ENCODE results near the gene FILIP1. TPM values are rescaled to one million over a fixed set of nuclear protein-coding genes. Genes with fewer than 3 reads are reported as not detected.
A peak's percentile ranks its signal among the peaks of the same experiment; 100 is the strongest.

The FILIP1 gene
- polyA plus RNA-seq, 3 donors: not detected

DNA sequence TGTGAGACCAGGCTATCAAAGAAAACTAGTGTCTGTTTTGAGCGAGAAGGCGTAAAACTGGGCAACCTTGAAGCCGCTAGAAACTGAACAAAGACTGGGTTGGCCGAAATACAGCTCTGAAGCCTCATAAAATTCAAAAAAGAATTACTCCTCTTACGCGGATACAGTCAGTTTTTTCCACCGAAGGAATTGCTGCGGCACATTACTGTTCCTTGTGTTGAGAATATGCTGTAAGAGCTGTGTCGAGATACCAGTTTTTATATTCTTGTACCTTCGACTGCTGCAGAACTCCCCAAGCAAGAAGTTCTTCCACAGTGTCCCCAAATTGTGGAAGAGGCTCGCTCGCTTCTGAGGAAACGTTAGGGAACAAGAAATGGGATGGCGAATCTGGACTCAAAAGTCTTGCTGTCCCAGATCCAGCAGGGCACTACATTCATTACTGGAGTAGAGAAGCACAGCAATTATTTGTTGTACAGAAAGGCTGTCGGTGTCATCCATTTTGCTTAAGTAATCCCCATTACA, 249.5 kb downstream of the FILIP1 start:
- Histone ChIP-seq H3K79me2 (ENCODE audit: insufficient read depth, low read length) (peaks cover 26% of the 10 kb centered on the region), H3K27ac (ENCODE audit: low read depth in 1 of 2, low read length in 2 of 2) (peak overlapping the region; percentile 96 to 99), H3K9me3 (replicated peaks in 1 of 2; ENCODE audit: control insufficient read depth in 1 of 2, insufficient read depth in 1 of 2, low read length in 2 of 2) (no peaks in the 10 kb centered on the region), H3K4me1 (ENCODE audit: control insufficient read depth in 1 of 2, insufficient read depth in 2 of 2, low read length in 2 of 2) (peaks cover 7% of the 10 kb centered on the region in 2 donors), H3K4me3 (replicated peaks in 1 of 3; ENCODE audit: low read depth in 2 of 3, low read length in 3 of 3) (peak overlapping the region; percentile 85 to 94 (median 92)), H3K27me3 (ENCODE audit: control insufficient read depth in 2 of 2, insufficient read depth in 2 of 2, low read length in 2 of 2) (peaks cover 8 to 22% of the 10 kb centered on the region in 2 donors), H3K36me3 (replicated peaks in 1 of 2; ENCODE audit: control insufficient read depth in 1 of 2, insufficient read depth in 2 of 2, low read length in 2 of 2) (peaks cover 17 to 26% of the 10 kb centered on the region in 2 donors), H3K4me2 (replicated peaks; ENCODE audit: extremely low read depth, low read length, poor library complexity, severe bottlenecking) (peak overlapping the region; percentile 68), H4K20me1 (ENCODE audit: insufficient read depth, low read length) (peaks cover 14% of the 10 kb centered on the region), H3K9ac (ENCODE audit: insufficient read depth, low read length, poor library complexity, severe bottlenecking) (peak overlapping the region; percentile 82), H2AFZ (ENCODE audit: insufficient read depth, low read depth, low read length, poor library complexity, severe bottlenecking) (peak overlapping the region; percentile 97)
- Mint-ChIP-seq H3K27ac (peak overlapping the region; percentile 98 to 100 (median 100)), H3K4me3 (peak overlapping the region; percentile 90 to 99), H3K27me3 (ENCODE audit: low read depth in 3 of 3) (peaks cover 8 to 32% (median 22%) of the 10 kb centered on the region in 3 donors), H3K4me1 (peaks cover 14% of the 10 kb centered on the region), H3K36me3 (peaks cover 20% of the 10 kb centered on the region in 2 donors), H3K9me3 (peaks cover 0 to 4% (median 0%) of the 10 kb centered on the region in 7 donors)
- WGBS (ENCODE audit: insufficient coverage): 18% methylated on average over 8 of the region's 15 CpGs
- TF ChIP-seq, protein P1, sequence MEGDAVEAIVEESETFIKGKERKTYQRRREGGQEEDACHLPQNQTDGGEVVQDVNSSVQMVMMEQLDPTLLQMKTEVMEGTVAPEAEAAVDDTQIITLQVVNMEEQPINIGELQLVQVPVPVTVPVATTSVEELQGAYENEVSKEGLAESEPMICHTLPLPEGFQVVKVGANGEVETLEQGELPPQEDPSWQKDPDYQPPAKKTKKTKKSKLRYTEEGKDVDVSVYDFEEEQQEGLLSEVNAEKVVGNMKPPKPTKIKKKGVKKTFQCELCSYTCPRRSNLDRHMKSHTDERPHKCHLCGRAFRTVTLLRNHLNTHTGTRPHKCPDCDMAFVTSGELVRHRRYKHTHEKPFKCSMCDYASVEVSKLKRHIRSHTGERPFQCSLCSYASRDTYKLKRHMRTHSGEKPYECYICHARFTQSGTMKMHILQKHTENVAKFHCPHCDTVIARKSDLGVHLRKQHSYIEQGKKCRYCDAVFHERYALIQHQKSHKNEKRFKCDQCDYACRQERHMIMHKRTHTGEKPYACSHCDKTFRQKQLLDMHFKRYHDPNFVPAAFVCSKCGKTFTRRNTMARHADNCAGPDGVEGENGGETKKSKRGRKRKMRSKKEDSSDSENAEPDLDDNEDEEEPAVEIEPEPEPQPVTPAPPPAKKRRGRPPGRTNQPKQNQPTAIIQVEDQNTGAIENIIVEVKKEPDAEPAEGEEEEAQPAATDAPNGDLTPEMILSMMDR (IDR thresholded peaks at IDR 0.05): no peak
- peak in 2 of 3 donors; percentile 18 to 19 for DNase-seq
- intact Hi-C loops (cut with micrococcal nuclease): no loop called here

DNA sequence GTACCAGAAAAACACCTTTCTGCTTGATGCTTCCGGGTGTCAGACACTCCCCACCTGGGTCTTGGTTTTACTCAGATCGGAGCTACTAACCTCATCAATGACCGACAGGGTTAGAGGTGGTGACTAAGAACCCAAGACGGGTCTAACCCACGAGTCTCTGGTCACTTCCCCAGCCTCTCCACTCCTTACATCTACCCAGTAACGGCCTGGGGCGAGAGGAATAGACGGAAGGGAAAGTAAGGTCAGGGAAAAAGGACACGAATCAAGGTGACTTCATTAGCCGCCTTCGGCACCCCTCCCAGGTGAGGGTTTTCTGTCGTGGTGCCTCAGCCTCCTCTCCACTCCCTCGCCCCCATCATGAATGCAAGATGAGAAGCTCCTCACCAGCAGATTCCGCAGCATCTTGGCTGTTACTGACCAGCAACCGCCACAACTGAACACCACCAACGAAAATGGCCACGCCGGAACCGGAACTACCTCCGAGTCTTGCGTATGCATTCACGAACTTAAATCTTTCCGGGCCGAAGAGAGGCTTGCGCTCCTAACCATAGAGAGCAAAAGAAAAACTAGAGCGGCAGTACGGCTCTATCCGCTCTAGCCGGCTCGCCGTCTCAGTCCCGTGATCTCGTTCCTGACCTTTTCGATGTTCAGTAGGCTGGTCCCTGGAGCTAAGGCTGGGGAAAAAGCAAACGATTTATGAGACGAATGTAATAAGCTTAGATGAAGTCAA, 250.1 kb downstream of the FILIP1 start, which contains the start of gene COX7A2:
Gene COX7A2, minus strand, starts transcription at position 469 of the 730 bp plus-strand sequence. Its CDS starts 67 bp downstream, at position 402.
- peaks cover 8 to 26% (median 17%) of the 10 kb centered on the region in 3 donors for H3K27me3 Mint-ChIP-seq (ENCODE audit: low read depth in 3 of 3)
- Histone ChIP-seq H3K79me2 (ENCODE audit: insufficient read depth, low read length) (peaks cover 26% of the 10 kb centered on the region), H3K4me3 (replicated peaks in 1 of 3; ENCODE audit: low read depth in 2 of 3, low read length in 3 of 3) (peak within 1 kb of the TSS; percentile 85 to 94 (median 92)), H3K27ac (ENCODE audit: low read depth in 1 of 2, low read length in 2 of 2) (peak within 1 kb of the TSS; percentile 96 to 99), H3K9ac (ENCODE audit: insufficient read depth, low read length, poor library complexity, severe bottlenecking) (peak within 1 kb of the TSS; percentile 82), H3K36me3 (replicated peaks in 1 of 2; ENCODE audit: control insufficient read depth in 1 of 2, insufficient read depth in 2 of 2, low read length in 2 of 2) (peaks cover 23 to 32% of the 10 kb centered on the region in 2 donors), H3K9me3 (replicated peaks in 1 of 2; ENCODE audit: control insufficient read depth in 1 of 2, insufficient read depth in 1 of 2, low read length in 2 of 2) (no peaks in the 10 kb centered on the region), H4K20me1 (ENCODE audit: insufficient read depth, low read length) (peaks cover 18% of the 10 kb centered on the region), H3K4me2 (replicated peaks; ENCODE audit: extremely low read depth, low read length, poor library complexity, severe bottlenecking) (peak within 1 kb of the TSS; percentile 68), H3K27me3 (ENCODE audit: control insufficient read depth in 2 of 2, insufficient read depth in 2 of 2, low read length in 2 of 2) (peaks cover 8 to 22% of the 10 kb centered on the region in 2 donors), H3K4me1 (ENCODE audit: control insufficient read depth in 1 of 2, insufficient read depth in 2 of 2, low read length in 2 of 2) (peaks cover 7% of the 10 kb centered on the region in 2 donors), H2AFZ (ENCODE audit: insufficient read depth, low read depth, low read length, poor library complexity, severe bottlenecking) (peak within 1 kb of the TSS; percentile 97)
- peaks cover 0 to 4% (median 0%) of the 10 kb centered on the region in 7 donors for H3K9me3 Mint-ChIP-seq
- peak within 1 kb of the TSS; percentile 90 to 99 for H3K4me3 Mint-ChIP-seq
- intact Hi-C loops (cut with micrococcal nuclease): no loop called here
- H3K36me3 Mint-ChIP-seq: peaks cover 25% of the 10 kb centered on the region in 2 donors
- peaks cover 14% of the 10 kb centered on the region for H3K4me1 Mint-ChIP-seq
- peak within 1 kb of the TSS; percentile 98 to 100 (median 100) for H3K27ac Mint-ChIP-seq
- TF ChIP-seq, protein P1 (IDR thresholded peaks at IDR 0.05): no peak
- peak; percentile 89 to 93 (median 91) for DNase-seq
- WGBS (ENCODE audit: insufficient coverage): 0% methylated on average over 26 of the region's 36 CpGs

Small RNA genes within 50 kb of the gene (small RNA-seq; reads per million reads assigned to genes)
- gene MIR4463 (ENCODE audit: insufficient read length, low read depth) (not detected), gene RF00012 (ENCODE audit: insufficient read length, low read depth) (not detected), gene RNU1-34P (ENCODE audit: insufficient read length, low read depth) (0.94 reads per million)

Other genes starting within 250 kb of the FILIP1 start
- gene COX7A2, start 250.0 kb downstream of the FILIP1 start, polyA plus RNA-seq: 100 to 1,000 TPM; 175 to 846 (median 798) TPM
- 100 to 1,000 TPM in 1 of 3 donors, 10 to 100 TPM in 2; 12.2 to 101 (median 70.6) TPM for gene TMEM30A, start 209.0 kb downstream of the FILIP1 start, polyA plus RNA-seq
- 10 to 100 TPM; 22.3 to 43.9 (median 31.9) TPM for gene SENP6, start 108.1 kb upstream of the FILIP1 start, polyA plus RNA-seq